GM12891 (cell line): ENCODE results near the gene MYL11.

Experiments
- POLR2A ChIP-seq: IDR thresholded peaks from 2 replicates; pipeline ENCODE4 v1.6.1; 2011; ENCODE audit warnings: low read depth, low read length, control low read depth
- POLR2AphosphoS5 ChIP-seq: IDR thresholded peaks from 2 replicates; pipeline ENCODE4 v1.6.1; 2011; ENCODE audit warnings: low read depth, low read length, control low read depth
- POU2F2 ChIP-seq: IDR thresholded peaks from 2 replicates; pipeline ENCODE4 v1.6.1; 2011; ENCODE audit warnings: low read depth, mild to moderate bottlenecking, control low read depth, low read length, moderate library complexity
- TAF1 ChIP-seq: IDR thresholded peaks from 2 replicates; pipeline ENCODE4 v1.6.1; 2011; ENCODE audit warnings: low read depth, low read length, control low read depth

DNA sequence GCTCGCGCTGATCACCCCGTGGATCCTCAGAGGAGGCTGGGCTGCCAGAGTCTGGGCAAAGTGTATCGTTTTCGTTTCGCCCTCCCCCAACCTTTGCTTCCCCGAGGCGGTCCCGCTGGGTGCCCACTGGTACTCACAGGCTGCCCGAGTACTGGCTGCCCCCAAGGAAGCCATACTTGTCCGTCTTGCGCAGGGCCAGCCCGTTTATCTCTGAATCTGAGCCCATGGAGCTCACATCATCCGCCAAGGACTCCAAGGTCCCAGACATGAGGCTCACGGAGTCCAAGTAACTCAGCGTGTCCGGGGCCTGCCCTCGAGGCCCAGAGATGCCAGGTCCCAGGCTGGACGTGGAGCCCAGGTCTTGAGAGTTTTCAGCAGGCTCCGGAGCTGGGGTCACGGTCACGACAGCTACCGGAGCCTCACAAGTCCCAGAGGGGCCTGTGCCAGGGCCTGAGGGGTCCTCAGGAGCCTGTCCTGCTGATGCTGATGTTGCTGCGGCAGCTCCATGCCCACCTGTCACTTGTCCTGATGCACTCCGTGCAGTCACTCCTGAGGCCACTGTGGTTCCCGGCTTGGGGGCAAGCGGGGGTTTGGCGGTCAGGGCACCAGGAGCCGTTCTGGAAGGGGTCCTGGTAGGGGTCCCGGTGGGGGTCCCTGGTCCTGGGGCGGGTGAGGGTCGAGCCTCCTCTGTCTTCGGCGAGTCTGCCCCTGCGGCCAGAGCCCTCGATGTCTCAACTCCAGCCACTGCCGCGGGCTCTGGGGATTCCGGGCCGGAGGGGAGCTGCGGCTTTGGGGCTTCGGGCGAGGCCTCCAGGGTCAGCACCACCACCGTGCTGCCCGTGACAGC lies 5.3 kb upstream of the MYL11 start:
- no peak for TF ChIP-seq POLR2A
- no peak for TF ChIP-seq POLR2AphosphoS5
- no peak for TF ChIP-seq TAF1
- TF ChIP-seq POU2F2 = no peak
